Hindlimb muscle (tissue), 1 donor: Measurements from ENCODE around the gene CLSTN2. TPM values are rescaled to one million over a fixed set of nuclear protein-coding genes. Genes with fewer than 3 reads are reported as not detected.

Experiments
- DNase-seq: peaks from one replicate; pipeline ENCODE4 v3.0.0-alpha.2; 2013
- polyA plus RNA-seq: library from polyadenylated mRNA; unstranded; fragments of 120-200 nt; gene quantifications from one replicate; pipeline ENCODE4 v1.2.1, GENCODE V29; 2013; ENCODE audit not compliant: insufficient read length

Gene CLSTN2
- polyA plus RNA-seq, 1 donor: 2.5 TPM

DNA sequence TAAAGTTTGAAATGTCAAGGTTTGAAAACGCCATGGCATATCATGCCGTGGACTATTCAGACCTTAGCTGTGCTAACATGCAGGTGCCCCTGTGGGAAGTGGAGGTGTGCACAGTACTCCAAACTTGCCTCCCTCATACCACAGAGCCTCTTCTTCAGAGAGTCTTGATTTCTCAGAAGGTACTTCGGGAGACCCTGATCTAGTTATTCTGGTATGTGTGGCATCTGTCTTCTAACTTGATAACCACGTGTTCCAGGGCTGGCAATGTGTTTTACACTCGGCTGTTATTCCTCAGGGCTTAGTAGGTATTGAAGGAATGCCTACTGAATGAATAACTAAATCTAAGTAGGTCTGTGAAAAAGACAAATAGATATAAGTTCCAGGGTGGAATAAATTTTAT lies 309.9 kb downstream of the CLSTN2 start:
- DNase-seq: no peak

- DNase-seq: no peak
Observed at GRCh38 chr3:140246578-140246977, 311.6 kb downstream of the CLSTN2 start.

GRCh38 chr3:140247775-140248174 lies 312.8 kb downstream of the CLSTN2 start:
- no peak for DNase-seq

DNA sequence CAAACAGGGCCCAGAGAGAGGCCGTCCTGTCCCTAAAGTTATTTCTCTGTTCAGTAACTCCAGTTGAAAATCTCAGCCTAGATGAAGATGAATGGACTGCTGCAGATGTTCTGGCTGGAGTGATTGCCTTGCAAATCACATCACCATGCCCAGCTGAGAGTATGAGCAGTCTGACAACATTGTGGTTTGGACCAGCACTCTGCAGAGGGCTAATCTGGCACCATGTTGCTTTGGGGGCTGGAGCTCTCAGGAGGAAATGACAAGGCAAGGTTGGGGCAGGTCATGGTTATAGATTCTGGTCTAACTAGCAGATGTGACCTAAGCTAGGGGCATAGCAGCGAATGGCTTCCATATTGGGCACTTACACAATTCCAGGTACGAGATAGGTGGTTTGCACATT lies 314.2 kb downstream of the CLSTN2 start:
- no peak for DNase-seq

GRCh38 chr3:140250010-140250855 lies 315.2 kb downstream of the CLSTN2 start:
- DNase-seq: no peak

DNA sequence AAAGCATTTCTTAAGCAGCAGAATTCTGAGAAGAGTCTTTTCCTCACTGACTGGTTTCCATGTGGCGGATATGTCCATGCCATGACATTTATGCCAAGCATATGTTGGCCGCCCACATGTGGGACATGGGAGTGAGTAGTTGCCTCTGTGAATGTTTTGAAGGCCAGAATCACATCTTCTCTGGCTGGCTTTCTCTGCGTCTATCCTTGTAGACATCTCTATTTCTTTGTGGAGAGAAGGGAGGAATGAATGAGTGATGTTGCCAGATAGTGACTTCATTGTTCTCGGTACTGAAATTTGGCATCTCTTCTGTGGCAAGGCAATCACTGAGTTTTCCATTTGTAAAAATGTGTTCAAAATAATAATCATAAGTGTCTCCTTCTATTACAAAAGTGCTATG lies 316.0 kb downstream of the CLSTN2 start:
- no peak for DNase-seq

GRCh38 chr3:140251678-140252077 lies 316.7 kb downstream of the CLSTN2 start:
- DNase-seq: no peak

DNA sequence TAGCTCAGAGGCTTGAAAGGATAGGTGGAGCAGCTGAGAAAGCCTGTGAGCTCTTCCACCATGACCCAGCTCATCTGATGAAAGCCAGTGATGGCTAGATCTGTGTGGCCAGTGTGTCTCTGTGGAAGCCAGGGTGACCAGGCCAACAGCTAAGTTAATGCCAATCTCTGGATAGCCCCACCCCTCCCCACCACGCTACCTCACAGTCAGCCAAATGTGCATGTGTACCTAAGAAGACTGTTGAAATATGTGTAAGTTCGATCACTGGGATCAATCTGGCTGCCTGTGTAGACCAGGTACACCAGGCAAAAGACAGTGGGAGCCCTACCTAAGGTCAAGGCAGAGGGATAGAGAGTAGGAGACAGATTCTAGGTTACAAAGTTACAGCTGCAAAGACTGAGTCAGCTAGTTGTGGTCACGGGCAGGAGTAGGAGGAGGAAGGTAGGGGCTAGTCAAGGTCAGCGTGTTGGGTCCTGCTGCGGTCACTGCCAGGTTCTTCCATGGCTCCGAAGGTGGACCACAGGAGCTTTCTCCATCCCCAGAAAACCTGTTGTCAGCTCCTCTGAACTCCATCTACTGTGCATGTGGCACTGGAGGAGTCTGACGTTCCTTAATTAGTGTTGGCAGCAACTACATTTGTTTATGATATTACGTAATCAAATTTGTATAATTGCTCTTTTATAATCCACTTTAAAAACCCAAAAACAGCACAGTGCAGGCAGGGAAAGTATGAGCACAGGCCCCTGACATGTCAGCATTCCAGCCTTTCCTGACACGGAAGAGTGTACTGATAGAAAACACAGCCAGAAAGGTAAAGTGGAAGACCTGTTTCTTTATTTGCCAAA lies 318.0 kb downstream of the CLSTN2 start:
- no peak for DNase-seq

- no peak for DNase-seq
Observed at GRCh38 chr3:140258222-140258724, 323.3 kb downstream of the CLSTN2 start.

- no peak for DNase-seq
Observed at GRCh38 chr3:140265302-140265701, 330.3 kb downstream of the CLSTN2 start.

DNA sequence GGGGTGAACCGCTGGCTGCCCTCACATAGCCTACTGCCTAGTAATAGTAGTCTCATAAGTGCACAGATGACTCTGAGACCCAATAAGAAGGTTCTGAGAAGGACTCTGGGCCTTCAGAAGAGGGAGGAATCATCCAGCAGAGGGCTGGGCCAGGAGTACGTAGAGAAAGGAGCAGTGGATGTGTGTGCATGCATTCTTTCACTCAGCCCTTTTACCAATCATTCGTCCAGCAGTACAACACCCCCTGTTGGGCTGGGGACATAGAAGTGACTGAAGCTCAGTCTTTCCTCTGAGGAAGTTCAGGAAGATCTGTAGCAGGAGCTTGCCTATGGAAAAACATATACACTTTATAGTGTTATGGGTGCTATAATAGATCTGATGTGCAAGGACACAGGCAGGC lies 333.1 kb downstream of the CLSTN2 start:
- no peak for DNase-seq

DNA sequence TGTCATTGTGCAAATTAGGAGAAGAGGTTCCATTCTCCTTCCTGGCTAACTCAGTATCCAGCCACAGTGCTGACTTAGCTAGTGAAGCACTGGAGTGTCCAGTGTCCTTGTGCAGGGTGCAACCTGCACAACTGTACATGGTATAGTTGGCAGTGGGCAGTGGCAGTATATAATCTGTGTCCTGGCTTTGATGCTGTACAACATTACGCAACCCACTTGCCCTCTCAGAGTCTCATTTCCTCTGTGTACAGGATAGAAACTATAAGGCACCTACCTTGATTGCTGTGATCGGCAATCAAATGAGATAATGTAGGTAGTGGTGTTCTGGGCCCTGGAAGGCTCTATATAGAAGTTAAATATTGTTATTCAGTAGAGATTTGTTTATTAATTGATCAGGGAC lies 333.6 kb downstream of the CLSTN2 start:
- no peak for DNase-seq

DNA sequence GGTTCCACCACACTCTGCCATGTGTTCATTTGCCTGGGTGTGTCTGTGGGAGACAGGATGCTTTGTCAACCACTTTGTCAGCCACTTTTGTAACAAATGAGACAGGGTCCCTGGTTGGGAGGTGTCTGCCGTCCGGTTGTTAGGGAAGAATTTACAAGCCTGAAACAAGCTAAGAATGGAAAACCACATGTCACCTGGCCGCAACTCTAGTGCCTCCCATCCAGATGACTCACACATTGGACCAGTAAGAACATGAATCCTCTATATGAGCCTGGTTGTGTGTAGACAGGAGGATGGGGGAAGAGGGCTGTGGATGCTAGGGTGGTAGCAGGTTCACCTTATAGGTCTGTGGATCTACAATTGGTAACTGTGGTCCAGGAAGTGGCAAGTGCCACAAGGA lies 335.3 kb downstream of the CLSTN2 start:
- DNase-seq: no peak

- DNase-seq: no peak
Observed at GRCh38 chr3:140273542-140274195, 338.7 kb downstream of the CLSTN2 start.

- DNase-seq: no peak
Observed at GRCh38 chr3:140274429-140274828, 339.4 kb downstream of the CLSTN2 start.

DNA sequence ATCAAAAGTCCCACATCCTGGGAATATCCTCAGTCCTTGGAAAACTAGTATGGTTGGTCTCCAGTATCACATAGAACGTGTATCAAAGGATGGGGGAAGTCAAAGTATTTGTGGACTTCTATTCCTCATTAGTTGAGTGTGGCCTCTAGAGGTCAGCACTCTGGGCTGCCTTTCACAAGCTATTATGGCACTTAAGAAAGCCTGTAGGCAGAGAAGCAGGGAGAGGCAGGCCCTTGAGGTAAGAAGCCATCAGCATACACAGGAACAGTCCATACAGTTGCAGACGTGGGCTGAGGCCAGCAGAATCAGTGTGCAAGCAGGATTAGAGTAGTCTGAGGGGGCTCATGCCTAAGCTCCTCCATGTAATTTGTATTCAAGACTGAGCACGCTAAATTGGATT lies 341.7 kb downstream of the CLSTN2 start:
- no peak for DNase-seq

DNA sequence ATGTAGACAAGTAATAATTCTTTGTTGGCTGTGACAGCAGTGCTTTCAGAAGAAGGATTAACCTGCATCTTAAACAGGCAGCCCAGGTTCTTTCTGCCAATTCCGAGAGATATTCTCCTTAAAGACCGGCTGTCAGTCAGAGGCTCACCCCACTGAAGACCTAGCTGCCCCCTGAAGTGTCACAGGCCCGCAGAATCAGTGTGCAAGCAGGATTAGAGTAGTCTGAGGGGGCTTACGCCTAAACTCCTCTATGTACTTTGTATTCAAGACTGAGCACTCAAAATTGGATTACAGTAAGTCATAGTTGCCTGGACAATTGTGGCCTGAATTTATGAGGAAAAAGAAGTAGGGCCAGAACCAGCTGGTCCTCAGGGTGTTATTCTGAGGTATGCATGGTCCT lies 342.9 kb downstream of the CLSTN2 start:
- no peak for DNase-seq

- DNase-seq: no peak
Observed at GRCh38 chr3:140284372-140284771, 349.4 kb downstream of the CLSTN2 start.

DNA sequence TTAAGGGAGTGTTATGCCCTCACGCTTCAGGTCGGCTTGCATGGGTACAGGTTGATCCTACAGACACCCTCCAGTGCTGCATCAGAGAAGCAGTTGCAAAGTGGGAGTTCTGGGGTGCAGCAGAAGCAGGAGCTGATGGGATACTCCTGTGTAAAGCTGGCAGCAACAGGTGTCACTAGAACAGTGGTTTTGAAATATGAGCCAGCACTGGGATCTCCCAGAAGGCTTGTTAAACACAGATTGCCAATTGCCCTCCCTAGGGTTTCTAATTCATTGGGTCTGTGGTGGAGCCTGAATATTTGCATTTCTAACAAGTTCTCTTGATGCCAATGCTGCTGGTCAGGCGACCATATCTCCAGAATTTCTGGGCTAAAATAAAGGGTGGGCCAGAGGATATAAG lies 350.4 kb downstream of the CLSTN2 start:
- no peak for DNase-seq

DNA sequence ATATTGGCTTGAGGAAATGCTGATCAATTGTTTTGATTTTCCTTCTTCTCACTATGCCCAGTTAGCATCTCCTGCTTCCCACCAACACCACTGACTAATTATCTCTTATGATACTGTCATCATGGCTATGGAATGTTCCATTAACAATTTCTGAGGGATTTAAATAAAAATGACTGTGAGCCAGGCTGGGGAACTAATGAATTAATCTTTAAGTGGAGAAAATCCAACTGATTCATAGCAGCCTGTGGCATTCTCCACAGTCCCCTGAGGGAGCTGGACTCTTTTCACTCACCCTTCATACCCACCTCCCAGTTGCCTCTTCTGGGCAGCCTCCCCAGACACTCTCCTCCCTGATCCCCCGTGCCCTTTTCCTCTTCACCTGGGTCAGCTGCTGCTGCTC lies 353.6 kb downstream of the CLSTN2 start:
- no peak for DNase-seq

DNA sequence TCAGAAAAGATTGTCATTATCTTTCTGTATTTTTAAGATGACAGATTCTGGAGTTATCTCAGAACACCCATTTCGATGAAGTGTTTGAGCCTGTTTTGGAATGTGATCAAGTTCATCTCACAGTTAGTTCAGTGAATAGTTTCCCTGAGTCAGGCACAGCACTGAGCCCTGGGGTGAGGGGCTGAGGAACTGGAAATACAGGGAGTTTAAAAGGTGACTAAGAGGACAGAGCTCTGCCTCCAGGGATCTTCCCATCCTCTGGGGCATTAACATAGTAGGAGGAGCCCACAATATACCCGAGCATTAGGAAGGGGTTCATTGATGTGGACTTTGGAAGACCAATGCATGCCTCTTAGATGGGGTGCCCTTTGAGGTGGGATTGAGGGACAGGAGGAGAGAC lies 355.1 kb downstream of the CLSTN2 start:
- DNase-seq: no peak

DNA sequence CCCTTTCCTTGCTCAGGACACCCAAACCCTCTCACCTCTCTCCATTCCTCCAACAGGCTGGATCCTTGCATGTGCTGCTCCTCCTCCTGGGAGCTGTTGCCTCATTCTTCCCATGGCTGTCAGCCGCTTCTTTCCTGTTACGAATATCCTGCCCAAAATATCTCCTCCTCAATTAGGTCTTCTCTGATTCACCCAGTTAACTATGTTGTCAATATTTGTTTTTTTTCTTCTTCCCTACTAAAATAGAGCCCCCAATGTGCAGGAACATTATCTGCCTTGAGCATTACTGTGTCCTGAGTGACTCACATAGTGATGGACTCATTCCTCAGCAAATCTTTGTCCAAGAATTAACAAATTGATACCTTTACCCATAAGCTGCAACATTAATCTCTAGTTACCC lies 357.2 kb downstream of the CLSTN2 start:
- DNase-seq: no peak

- no peak for DNase-seq
Observed at GRCh38 chr3:140292684-140293083, 357.7 kb downstream of the CLSTN2 start.
